GM21381 (cell line): ENCODE data around the gene CDK5R1.
"Not testable (repeated sequence)": the region's sequence is repeated elsewhere in the genome, so short reads cannot be mapped to it uniquely, and the experiment has no call there.

Source experiments
- ATAC-seq: cut with Tn5 transposase; IDR thresholded peaks from one replicate; pipeline ENCODE4 v1.9.1; 2021; ENCODE audit warnings: mild to moderate bottlenecking, moderate library complexity; ENCODE audit not compliant: unreplicated experiment

Gene CDK5R1

GRCh38 chr17:32486701-32487472 is at the start of gene CDK5R1:
CDK5R1 (plus strand) TSS chr17:32486993; CDS start chr17:32487621, 628 bp downstream.
- peak; percentile 38 for ATAC-seq

DNA sequence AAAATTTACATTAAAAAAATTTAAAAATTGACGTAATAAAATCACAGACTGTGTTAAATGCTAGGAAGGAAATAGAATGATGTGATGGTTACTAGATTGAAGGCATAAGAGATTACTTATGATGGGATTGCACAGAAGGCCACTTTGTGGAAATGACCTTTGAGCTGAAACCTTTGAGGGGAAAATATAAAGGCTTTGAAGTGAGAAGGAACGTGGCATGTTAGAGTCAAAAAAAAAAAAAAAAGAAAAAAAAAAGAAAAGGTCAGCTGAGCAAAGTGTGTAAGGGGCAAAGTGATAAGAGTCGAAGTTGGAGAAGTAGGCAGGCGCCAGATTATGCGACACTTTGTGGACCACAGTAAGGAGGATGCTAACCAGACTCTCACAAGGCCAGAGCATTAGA is 46.1 kb upstream of the CDK5R1 start:
- ATAC-seq = no peak

GRCh38 chr17:32441886-32442285 is 44.9 kb upstream of the CDK5R1 start:
- ATAC-seq = no peak

DNA sequence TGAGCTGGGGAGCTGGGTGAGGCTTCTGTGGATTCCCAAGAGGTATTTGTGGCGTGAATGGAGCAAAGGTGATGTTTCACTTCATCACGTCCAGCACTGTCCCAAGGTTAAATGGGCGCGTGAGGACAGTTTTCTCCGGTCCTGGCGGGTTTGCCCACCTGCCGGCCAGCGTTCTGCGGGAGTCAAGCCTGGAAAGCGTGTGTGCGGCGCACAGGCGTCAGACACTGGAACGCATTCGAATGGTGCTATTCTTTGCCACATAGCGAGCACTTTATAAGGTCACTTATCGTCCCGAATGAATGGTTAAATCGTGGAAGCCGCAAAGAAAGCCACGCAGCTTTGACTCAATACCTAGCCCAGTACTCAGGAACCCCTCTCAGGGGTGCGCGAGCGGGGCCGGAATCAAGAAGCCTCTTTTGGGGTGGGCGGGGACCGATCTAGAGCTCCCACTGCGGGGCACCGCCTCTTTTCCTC is 42.9 kb upstream of the CDK5R1 start:
- no peak for ATAC-seq

- ATAC-seq = peak; percentile 94
Measured at GRCh38 chr17:32444301-32445073, 42.3 kb upstream of the CDK5R1 start, which contains the start of gene PSMD11. PSMD11 (plus strand) TSS chr17:32444510; CDS start chr17:32444524, 14 bp downstream.

- no peak for ATAC-seq
Measured at GRCh38 chr17:32445074-32445415, 41.7 kb upstream of the CDK5R1 start.

- ATAC-seq = no peak
Measured at GRCh38 chr17:32445497-32445896, 41.3 kb upstream of the CDK5R1 start.

DNA sequence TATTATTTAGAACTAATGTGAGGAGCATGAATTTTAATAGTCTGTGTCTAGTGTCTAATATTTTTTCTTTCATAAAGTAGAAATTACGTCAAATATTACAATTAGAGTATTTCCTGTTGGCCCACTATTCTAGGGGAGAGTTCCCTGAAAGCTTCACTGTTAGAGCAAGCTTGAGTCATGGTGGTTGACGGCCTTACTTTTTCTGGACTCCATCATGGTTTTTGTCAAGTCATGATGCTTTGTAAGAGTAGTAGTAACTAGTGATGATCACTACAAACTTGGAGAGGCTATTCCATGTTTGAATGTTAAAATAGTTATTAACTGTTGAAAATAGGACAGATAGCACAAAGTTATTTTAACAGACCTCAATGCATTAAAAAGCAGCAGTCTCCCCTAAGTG is 40.8 kb upstream of the CDK5R1 start:
- no peak for ATAC-seq

DNA sequence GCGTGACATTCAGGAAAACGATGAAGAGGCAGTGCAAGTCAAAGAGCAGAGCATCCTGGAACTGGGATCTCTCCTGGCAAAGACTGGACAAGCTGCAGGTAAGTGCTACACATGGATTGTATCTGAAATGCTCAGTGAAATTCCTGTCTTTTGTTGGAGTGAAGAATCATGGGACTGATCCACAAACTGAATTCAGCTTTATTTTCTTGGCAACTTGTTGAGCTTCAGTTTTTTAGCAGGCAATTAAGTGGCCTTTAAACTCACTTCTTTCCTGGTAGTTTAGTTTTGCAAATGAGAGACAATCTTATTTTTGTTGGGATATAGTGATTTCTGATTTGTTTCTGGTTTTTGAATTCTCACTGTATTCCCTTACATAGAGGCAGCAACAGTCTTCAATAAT is 39.8 kb upstream of the CDK5R1 start:
- no peak for ATAC-seq

GRCh38 chr17:32449963-32450362 is 36.8 kb upstream of the CDK5R1 start:
- no peak for ATAC-seq

DNA sequence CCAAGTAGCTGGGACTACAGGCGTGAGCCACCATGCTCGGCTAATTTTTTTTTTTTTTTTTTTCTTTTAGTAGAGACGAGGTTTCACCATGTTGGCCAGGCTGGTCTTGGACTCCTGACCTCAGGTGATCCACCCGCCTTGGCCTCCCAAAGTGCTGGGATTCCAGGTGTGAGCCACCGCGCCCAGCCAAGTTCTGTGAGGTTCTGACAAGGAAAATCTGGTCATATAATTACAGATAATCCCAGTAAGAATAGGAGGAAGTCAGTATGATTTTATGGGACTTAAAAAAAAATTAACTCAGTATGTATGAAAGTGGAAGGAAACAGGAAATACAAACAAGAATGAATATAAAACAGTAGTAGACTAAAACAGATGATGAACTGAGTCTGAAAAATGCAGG is 36.4 kb upstream of the CDK5R1 start:
- not testable (repeated sequence) for ATAC-seq

DNA sequence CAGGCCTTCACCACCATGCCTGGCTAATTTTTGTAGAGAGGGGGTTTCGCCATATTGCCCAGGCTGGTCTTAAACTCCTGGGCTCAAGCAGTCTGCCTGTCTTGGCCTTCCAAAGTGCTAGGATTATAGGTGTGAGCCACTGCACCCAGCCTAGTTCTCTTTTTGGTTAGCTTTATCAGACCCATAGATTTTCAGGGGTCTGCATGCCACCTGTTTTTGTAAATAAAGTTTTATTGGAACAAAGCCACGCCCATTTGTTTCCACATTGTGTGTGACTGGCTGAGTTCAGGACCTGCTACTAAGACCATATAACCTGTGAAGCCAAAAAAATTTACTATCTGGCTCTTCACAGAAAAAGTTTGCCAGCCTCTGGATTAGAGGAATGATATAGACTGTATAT is 34.9 kb upstream of the CDK5R1 start:
- ATAC-seq = no peak

GRCh38 chr17:32452281-32452680 is 34.5 kb upstream of the CDK5R1 start:
- ATAC-seq = no peak

DNA sequence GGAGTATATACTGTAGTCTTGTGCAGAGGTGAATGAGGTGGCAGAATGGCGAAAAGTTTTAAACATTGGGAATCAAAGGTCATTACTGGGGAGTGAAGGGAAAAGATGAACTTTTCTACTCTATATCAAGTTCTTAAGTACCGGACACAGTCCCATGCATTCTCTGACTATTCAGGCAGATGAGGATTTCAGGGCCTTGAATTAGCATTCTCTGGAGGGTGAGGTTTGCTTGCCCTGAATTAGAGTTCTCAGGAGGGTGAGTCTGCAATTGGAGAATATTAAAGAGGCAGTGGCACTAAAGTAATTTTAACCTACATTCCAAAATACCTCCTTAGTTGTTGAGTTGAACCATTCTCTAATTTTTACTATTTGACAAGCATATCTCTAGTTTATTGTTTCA is 33.4 kb upstream of the CDK5R1 start:
- ATAC-seq = no peak

DNA sequence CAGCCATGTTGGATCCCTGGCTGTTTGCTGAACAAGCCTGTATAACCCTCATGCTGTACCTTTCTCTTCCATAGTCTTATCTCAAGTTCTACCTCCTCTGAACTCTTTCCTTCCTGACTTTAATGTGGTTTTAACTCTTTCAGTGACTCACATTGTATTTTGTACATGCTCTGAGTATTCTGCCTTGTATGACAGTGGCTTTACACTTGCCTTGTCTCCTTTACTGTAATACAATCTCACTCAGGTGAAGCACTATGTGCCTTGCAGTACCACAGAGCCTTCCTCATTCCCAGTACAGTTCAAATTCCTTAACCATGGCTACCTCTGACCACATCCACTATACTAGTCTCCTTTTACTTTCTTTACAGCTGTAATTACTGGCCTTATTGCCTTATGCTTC is 28.4 kb upstream of the CDK5R1 start:
- ATAC-seq = no peak

- no peak for ATAC-seq
Measured at GRCh38 chr17:32460054-32460453, 26.7 kb upstream of the CDK5R1 start.

- ATAC-seq = no peak
Measured at GRCh38 chr17:32461498-32461852, 25.3 kb upstream of the CDK5R1 start.

DNA sequence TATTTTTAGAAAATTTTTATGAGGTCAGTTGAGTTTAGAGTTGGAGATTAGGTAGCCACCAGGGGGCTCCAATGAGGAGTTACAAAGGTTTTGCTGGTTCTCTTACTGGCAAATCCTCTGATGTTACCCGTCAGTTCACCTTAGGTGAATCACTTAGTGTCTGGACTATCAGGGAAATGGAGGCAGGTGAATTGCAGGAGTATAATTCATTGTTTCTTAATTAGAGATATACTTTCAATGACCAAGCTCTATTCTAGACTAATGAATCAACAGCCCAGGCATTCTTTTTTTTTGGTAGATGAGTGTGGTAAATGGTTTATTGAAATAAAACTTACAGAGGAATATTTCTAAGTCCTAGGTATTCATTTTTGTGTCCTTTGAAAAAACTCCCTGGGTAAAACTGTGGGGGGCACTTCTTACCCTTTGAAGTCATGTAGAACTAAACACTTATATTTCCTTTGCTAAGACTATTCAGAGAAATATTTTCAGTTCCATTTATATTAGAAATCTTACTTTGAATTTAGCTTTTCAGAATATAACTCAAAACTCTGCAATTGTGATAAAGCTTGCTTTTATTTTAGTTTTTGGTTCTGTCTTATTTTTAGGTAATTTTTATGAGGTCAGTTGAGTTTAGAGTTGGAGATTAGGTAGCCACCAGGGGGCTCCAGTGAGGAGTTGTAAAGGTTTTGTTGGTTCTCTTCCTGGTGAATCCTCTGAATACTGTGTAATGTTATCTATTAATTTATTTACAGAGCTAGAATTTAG is 24.8 kb upstream of the CDK5R1 start:
- no peak for ATAC-seq

GRCh38 chr17:32463304-32463703 is 23.5 kb upstream of the CDK5R1 start:
- no peak for ATAC-seq

DNA sequence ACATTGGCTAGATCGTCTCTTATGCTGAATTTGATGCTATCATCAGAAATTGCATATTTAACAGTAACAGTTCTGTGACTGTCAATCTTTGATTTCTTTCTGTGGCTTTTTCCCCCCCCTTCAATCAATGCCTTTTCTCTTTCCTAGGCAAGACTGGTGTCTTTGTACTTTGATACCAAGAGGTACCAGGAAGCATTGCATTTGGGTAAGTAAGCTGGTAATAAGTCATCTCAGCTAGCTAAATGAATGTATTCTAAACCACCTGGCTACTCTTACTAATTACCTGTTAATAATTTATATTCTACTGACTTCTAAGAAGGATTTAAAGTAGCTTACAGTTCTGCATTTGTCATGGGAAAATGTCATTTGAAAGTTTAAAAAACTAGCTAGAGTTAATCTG is 22.4 kb upstream of the CDK5R1 start:
- ATAC-seq = no peak

DNA sequence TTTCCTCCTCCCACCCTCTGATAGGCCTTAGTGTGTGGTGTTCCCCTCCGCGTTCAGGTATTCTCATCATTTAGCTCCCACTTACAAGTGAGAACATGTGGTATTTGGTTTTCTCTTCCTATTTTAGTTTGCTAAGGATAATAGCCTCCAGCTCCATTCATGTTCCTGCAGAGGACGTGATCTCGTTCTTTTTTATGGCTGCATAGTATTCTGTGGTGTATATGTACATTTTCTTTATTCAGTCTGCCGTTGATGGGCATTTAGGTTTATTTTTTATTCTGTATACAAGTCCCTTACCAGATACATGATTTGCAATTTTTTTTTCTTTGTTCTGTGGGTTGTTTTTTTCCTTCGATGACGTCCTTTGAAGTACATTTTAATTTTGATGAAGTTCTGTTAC is 18.8 kb upstream of the CDK5R1 start:
- ATAC-seq = no peak
